ENCODE results near the gene INPP4A.

Gene INPP4A

GRCh38 chr2:98518101-98518500 is 73.4 kb downstream of the INPP4A start:
- DNase-seq, result no peak

GRCh38 chr2:98519156-98519555 is 74.5 kb downstream of the INPP4A start:
- no peak for DNase-seq

GRCh38 chr2:98519851-98520250 is 75.2 kb downstream of the INPP4A start:
- DNase-seq, result no peak

GRCh38 chr2:98520806-98521205 is 76.1 kb downstream of the INPP4A start:
- DNase-seq, result no peak

DNA sequence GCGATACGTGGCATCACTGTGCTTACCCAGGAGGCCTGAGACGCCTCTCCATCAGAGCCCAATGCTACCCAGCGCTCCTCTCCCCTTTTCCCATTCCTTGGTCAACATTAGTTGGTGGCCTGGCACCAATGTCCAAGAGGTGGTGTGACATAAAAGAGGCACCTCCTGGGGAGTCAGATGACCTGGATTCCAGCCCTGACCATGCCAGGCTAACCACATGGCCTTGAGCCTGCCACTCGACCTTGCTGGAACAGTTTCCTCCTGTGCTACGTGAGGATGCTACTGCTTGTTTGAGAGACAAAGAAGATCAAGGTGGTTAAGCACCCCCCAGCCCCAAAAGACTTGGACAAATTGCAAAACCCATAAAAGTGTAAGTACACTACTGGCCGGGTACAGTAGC is 76.6 kb downstream of the INPP4A start:
- no peak for DNase-seq

- no peak for DNase-seq
Measured at GRCh38 chr2:98522854-98523253, 78.2 kb downstream of the INPP4A start.

- no peak for DNase-seq
Measured at GRCh38 chr2:98524168-98524567, 79.5 kb downstream of the INPP4A start.

DNA sequence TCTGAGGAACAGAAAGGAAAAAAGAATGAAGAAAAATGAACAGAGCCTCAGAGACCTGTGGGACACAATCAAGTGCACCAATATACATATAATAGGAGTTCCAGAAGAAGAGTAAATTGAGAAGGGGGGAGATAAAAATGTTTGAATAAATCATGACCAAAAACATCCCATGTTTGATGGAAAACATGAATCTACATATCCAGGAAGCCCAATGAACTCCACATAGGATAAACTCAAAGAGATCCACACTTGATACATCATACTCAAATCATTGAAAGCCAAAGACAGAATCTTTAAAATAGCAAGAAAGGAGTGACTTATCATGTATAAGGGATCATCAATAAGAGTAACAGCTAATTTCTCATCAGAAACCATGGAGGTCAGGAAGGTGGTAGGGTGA is 83.7 kb downstream of the INPP4A start:
- no peak for DNase-seq

- no peak for DNase-seq
Measured at GRCh38 chr2:98530114-98530513, 85.5 kb downstream of the INPP4A start.

GRCh38 chr2:98532756-98533155 is 88.1 kb downstream of the INPP4A start:
- DNase-seq, result no peak

GRCh38 chr2:98533547-98533946 is 88.9 kb downstream of the INPP4A start:
- no peak for DNase-seq

DNA sequence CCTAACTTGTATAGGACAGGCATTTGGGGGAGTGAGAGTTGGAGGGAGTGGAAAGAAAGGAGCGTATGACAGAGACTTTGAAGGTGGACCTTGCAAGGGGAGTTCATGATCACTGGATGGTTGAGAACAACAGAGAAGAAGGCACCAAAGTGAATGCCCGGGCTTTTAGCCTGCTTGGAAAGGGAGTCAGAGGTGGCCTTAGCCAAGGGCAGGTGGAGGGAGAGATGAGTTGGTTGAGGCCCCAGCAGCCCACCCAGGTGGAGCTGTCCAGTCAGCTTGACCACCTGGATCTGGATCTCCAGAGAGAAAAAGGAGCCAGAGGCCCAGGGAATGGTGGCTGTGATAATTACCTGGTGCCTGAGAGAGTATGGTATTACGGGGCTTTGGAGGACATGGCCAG is 90.1 kb downstream of the INPP4A start:
- no peak for DNase-seq

- DNase-seq, result no peak
Measured at GRCh38 chr2:98535971-98536677, 91.5 kb downstream of the INPP4A start.

DNA sequence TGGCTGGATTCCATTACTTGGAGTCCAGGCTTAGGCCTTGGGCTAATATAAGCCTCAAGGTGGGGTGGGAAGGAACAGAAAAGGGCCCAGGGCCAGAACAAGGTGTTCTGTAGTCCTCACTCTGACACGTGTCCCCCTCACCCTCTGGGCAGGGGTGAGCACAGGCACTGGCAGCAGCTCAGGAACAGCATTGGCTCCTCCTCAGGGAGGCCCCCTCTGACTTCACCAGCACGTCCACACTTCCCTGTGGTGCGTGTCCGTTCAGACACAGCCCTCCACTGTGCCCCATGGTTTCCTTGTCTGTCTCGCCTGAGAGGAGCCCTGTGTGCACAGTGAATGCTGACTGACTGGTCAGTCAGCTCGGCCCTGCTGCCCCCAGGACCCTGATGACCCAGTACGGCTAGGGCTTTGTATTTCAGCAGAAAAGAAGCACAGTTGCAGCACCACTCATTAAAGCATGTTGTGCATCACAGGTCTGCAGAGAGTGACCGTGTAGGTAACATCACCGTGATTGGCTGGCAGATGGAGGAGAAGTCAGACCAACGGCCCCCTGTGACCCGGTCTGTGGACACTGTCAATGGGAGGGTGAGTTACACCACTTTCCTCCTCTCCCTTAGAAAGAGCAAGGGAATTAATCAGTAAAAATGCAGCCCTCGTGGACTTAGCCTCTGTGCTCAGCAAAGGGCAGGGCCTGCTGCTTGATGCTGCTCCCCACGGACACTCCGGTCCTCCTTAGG is 92.9 kb downstream of the INPP4A start:
- DNase-seq, result no peak

DNA sequence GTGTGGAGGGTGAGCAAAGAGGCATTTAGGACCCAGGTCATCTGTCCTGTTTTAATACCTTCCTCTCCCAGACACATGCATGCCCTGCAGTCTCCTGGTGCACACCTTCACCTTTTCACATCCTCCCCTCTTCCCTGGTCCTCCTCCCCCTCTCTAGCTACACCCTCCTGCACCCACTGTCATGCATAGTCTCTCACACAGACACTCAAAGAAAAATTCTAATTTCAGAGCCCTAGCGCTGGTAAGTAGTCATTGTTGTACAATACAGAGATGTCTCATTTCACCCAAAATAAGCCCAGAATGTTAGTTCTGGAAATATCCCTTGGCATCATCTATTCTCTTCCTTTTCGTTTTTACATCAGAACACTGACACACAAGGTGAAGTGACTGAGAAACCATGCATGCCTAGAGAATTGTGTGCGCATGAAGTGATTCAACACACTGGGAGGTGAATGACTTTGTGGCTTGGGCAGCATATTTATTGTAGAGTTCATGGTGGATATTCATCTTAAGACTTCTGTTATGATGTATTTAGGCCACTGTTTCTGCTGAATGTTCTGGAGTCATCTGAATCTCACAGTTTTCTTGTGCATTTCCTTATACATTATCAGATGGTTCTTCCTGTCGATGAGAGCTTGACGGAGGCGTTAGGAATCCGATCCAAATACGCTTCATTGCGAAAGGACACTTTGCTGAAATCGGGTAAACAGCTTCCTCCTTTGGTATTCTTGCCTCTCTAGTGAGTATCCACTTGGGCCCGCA is 93.8 kb downstream of the INPP4A start:
- DNase-seq, result no peak

GRCh38 chr2:98539056-98539735 is 94.5 kb downstream of the INPP4A start:
- DNase-seq, result no peak

DNA sequence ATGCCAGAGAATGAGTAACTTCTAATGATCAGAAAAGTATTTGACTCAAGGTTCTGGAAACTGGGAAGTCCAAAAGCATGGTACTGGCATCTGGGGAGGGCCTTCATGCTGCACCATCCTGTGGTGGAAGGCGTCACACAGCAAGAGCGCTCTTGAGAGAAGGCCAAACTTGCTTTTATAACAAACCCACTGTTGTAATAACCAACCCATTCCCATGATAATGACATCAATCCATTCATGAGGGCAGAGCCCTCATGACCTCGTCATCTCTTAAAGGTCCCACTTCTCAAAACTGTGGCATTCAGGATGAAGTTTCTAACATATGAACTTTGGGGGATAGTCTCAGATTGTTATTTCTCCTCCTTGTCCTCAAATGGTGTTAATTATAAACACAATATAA is 95.9 kb downstream of the INPP4A start:
- no peak for DNase-seq

DNA sequence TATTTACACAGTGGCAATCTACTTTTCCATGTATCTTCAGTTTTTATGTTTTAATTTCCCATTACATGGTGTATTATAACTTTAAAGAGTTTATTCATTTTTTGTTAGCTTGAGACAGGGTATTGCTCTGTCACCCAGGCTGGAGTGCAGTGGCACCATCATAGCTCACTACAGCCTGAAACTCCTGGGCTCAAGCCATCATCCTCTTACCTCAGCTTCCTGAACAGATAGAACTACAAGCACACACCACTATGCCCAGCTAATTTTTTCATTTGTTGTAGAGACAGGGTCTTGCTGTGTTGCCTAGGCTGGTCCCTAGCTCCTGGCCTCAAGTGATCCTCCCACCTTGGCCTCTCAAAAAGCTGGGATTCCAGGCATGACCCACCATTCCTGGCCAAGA is 96.8 kb downstream of the INPP4A start:
- DNase-seq, result no peak

- no peak for DNase-seq
Measured at GRCh38 chr2:98541906-98542305, 97.2 kb downstream of the INPP4A start.

DNA sequence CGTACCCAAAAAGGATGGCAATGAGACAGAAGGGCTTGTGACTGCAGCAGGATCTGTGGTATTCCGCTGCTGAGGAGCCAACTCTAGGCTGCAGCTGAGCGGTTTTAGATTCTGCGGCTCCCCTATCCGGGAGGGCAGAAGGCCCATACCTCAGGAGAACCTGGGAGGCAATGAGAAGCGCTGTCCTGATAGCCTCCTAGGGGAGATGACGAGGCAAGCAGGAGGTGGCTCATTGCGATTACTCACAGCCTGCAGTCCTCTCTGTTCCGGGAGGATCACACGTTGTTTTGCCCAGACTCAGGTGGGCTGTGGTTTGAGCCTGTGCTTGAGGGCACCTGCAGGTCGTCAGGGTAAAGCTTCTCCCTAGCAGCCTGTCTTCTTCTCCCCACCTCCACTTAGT is 98.6 kb downstream of the INPP4A start:
- DNase-seq, result no peak

DNA sequence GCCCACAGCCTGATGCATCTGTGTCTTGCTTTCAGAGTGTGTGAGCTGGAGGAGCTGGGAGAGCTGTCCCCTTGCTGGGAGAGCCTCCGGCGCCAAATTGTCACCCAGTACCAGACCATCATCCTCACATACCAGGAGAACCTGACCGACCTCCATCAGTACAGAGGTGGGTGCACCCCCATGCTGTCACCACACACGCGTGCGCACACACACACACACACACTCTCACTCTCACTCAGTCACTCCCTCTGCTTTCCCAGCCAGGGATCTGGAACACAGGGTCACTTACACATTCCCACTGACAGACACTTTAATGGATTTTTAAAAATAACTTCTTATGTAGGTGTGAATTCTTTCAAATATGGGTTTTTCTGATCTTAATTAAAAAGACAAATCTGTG is 99.2 kb downstream of the INPP4A start:
- DNase-seq, result no peak

- DNase-seq, result no peak
Measured at GRCh38 chr2:98545591-98545990, 100.9 kb downstream of the INPP4A start.

GRCh38 chr2:98546186-98546585 is 101.5 kb downstream of the INPP4A start:
- no peak for DNase-seq

Data from activated gamma-delta T cell (primary cell).